GM19395 (cell line): ENCODE data around the gene AKAP6.

ENCODE experiments used
- ATAC-seq: cut with Tn5 transposase; IDR thresholded peaks from one replicate; pipeline ENCODE4 v1.9.1; 2021; ENCODE audit warnings: mild to moderate bottlenecking, moderate library complexity; ENCODE audit not compliant: unreplicated experiment

The AKAP6 gene

GRCh38 chr14:32403688-32404087, 74.6 kb downstream of the AKAP6 start:
- no peak for ATAC-seq

- no peak for ATAC-seq
Measured at GRCh38 chr14:32404784-32405573, 75.9 kb downstream of the AKAP6 start.

- ATAC-seq = no peak
Measured at GRCh38 chr14:32405856-32406255, 76.8 kb downstream of the AKAP6 start.

GRCh38 chr14:32407130-32407529, 78.0 kb downstream of the AKAP6 start:
- ATAC-seq = no peak

- no peak for ATAC-seq
Measured at GRCh38 chr14:32408018-32408417, 78.9 kb downstream of the AKAP6 start.

DNA sequence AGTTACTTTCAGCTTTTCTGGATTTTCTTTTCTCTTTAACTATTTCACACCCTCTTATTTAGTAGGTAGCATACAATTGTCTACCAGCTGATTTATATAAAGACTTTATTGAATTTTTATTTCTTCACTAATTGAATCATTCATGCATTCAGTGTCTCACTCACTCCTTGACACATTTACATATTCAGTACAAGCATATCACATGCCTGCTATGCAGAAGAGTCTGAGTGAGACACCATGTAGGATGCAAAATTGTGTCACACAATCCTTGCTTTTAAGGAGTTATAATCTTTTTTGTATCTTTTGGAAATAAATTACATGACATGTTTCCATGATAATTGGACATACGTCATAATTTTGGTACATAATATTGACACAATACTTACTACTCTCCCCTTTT, 83.0 kb downstream of the AKAP6 start:
- no peak for ATAC-seq

- no peak for ATAC-seq
Measured at GRCh38 chr14:32412532-32412931, 83.4 kb downstream of the AKAP6 start.

GRCh38 chr14:32413967-32414640, 85.0 kb downstream of the AKAP6 start:
- no peak for ATAC-seq

DNA sequence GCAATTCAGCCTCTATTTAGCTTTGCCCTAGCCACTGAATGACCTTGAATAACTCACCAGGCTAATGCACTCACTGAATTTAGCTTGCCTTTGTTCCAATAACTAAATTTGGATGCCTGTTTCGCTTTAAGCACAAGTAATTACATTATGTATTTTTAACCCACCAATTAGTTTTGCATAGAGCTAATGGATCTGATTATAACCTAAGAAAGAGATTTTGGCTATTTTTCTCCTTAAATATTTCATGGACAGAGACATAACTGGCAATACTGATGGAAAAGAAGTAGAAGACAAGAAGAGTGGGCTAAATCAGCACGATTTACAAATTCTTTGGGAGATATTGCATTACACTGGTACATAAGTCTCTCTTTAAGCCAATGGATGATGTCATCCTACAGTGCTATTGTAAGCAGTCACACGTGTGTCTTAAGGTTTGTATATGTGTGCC, 85.7 kb downstream of the AKAP6 start:
- ATAC-seq = no peak

- ATAC-seq = no peak
Measured at GRCh38 chr14:32417956-32418552, 89.0 kb downstream of the AKAP6 start.

DNA sequence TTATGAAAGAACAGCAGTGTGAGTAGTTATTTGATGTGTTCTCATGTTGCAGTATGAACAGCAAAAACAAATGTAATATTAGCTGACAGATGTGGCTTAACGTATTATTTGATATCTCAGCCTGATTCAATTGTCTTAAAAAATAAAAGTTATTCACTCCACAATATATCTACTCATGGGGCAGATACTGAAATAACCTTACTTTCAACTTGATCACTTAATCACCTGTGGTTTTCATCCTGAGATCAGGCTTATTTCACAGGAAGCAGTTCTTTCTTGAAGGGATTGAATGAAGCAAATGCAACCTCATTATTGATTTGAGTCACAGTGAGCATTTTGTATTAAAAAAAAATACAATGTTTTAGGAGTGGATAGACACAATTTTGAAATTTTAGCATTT, 90.3 kb downstream of the AKAP6 start:
- ATAC-seq = no peak

GRCh38 chr14:32421781-32422180, 92.7 kb downstream of the AKAP6 start:
- ATAC-seq = no peak

- no peak for ATAC-seq
Measured at GRCh38 chr14:32422440-32422839, 93.3 kb downstream of the AKAP6 start.

DNA sequence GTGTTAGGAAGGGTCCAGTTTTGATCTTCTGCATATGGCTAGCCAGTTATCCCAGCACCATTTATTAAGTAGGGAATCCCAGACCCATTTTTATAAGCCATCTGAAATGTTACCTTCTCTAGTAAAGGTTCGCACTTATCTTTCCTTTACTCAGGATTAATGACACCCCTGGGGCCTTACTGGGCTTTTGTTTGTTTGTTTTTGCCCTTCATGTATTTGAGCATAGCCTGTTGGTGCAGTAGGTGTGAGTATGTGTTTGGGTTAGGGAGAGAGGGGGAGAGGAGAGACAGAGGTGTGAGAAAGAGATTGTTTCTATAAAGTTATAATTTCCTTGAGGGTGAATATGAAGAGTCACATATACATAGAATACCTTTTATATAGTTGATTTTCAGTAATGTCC, 96.9 kb downstream of the AKAP6 start:
- ATAC-seq = no peak

GRCh38 chr14:32426586-32427388, 97.7 kb downstream of the AKAP6 start:
- ATAC-seq = no peak

- no peak for ATAC-seq
Measured at GRCh38 chr14:32427726-32428528, 98.8 kb downstream of the AKAP6 start.

- no peak for ATAC-seq
Measured at GRCh38 chr14:32428875-32429274, 99.8 kb downstream of the AKAP6 start.

DNA sequence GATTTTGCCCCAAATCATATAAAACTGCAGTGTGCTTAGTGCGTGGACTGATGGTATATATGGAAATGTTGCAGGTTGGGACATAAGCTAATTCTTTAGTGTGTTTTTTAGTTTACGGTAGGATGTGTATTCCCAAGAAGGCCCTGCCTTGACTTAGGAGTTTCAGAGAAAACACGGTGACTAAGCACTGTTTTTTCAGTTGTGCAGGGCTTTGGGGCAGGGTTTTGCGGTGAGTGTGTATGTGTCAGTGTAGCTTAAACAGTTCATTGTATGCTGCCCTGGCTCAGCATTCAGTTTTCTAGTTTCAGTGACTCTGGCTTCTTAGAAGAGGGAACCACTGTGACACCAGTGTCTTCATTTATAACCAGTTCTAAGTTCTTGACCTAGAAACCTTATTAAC, 101.2 kb downstream of the AKAP6 start:
- no peak for ATAC-seq

DNA sequence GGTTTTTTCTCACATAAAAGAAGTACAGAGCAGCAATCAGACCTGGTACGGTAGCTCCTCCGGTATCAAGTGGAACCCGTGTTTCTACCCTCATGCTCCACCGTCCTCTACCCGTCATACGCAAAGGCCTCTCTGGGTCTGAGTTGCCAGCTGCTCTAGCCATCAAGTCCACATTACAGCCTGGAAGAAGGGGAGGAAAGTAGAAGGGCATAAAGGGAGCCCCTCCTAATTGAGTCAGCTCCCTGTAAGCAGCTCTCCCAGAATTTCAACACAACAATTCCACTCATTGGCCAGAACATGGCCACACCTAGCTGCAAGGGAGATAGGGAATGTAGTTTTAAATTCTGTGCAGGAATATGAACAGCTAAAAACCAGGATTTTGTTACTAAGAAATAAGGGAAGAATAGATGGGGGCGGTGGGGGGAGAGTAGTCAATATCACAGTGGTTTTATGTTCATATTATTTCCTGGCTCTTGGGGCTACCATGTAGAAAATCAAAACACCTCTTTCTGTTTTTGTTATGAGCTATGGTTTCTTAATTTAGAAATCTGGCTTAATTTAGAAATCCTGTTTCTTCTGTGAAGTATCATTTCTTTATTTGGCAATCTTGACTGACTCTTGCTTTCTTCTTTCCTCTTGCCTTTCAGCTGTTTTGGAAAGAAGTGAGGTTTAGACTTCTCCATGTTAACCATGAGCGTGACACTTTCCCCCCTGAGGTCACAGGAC, 103.9 kb downstream of the AKAP6 start:
- ATAC-seq = no peak

DNA sequence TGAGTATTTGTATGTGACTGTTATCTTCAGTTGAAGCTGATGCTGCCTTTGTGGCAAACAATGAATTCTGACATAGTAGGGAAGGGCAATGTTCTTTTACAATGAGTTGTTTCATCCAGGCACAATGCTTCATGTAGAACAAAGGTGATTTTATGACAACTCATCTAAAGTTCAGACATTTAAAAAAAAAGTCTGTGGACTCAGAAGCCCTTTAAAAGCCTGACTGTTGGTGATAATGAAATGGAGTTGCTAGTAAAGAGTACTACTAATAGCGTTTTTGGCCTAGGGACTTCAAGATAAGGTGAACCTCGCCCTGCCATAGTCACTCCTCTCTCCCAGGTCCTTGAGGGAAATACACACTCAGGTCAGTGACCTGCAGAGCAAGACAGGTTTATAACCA, 105.1 kb downstream of the AKAP6 start:
- ATAC-seq = no peak
